VCaP (cell line): Measurements from ENCODE around the gene APH1B.

Source experiments
- H3K27ac ChIP-seq: fragments of 450-650 bp; 2 replicates; pipeline ENCODE4 v1.5.1; 2017
- CTCF ChIP-seq: fragments of 450-650 bp; conservative IDR thresholded peaks from 2 replicates; pipeline ENCODE4 v1.5.1; 2017; ENCODE audit warnings: mild to moderate bottlenecking, moderate library complexity

Gene APH1B

GRCh38 chr15:63332367-63333124 is 55.1 kb downstream of the APH1B start:
- H3K27ac ChIP-seq: peak overlapping the region; percentile 38
- TF ChIP-seq CTCF: no peak

GRCh38 chr15:63334821-63335220 is 57.4 kb downstream of the APH1B start:
- H3K27ac ChIP-seq: no peak overlapping the region
- no peak for TF ChIP-seq CTCF

- TF ChIP-seq CTCF: no peak
- no peak overlapping the region for H3K27ac ChIP-seq
These were observed 58.3 kb downstream of the APH1B start for GRCh38 chr15:63335543-63336240.

GRCh38 chr15:63337046-63337445 is 59.6 kb downstream of the APH1B start:
- H3K27ac ChIP-seq: no peak overlapping the region
- no peak for TF ChIP-seq CTCF

GRCh38 chr15:63338170-63338569 is 60.8 kb downstream of the APH1B start:
- TF ChIP-seq CTCF: no peak
- H3K27ac ChIP-seq: no peak overlapping the region

GRCh38 chr15:63339006-63339766 is 61.8 kb downstream of the APH1B start:
- H3K27ac ChIP-seq: no peak overlapping the region
- no peak for TF ChIP-seq CTCF

- no peak overlapping the region for H3K27ac ChIP-seq
- no peak for TF ChIP-seq CTCF
These were observed 62.4 kb downstream of the APH1B start for GRCh38 chr15:63339836-63340235.
